GM21723 (cell line): Measurements from ENCODE around the gene FBLN1.
"Not testable (repeated sequence)": the region's sequence is repeated elsewhere in the genome, so short reads cannot be mapped to it uniquely, and the experiment has no call there.

Experiments used
- ATAC-seq: cut with Tn5 transposase; IDR thresholded peaks from one replicate; pipeline ENCODE4 v1.9.1; 2021; ENCODE audit warnings: mild to moderate bottlenecking, moderate library complexity; ENCODE audit not compliant: unreplicated experiment

Gene FBLN1

DNA sequence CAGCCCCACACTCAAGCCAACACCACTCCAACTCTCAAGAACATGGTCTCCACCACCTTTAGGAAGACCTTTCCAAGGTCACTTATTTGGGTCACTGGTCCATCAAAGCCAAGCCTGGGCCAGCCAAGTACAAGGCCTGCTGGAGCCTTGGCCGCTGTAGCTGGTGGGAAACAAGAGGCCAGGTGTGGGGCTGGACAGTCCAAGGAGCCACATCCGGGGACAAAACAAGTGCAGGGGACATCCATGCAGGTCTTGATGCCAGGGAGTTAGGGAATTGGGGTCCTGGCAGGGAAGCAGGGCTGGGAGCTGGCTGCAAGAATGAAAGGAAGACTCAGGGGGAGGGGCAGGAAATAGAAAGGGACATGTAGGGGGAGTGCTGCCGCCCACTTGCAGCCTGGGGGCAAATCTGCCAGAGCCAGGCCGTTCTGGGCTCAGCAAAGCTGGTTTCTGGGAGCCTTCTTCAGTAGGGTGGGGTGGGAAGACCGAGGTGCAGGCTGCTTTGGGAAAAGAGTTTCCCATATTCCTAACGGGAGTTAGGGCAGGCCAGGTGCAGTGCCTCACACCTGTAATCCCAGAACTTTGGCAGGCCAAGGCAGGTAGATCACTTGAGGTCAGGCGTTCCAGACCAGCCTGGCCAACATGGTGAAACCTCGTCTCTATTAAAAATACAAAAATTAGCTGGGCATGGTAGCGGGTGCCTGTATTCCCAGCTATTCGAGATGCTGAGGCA, 99.5 kb downstream of the FBLN1 start:
- no peak for ATAC-seq

DNA sequence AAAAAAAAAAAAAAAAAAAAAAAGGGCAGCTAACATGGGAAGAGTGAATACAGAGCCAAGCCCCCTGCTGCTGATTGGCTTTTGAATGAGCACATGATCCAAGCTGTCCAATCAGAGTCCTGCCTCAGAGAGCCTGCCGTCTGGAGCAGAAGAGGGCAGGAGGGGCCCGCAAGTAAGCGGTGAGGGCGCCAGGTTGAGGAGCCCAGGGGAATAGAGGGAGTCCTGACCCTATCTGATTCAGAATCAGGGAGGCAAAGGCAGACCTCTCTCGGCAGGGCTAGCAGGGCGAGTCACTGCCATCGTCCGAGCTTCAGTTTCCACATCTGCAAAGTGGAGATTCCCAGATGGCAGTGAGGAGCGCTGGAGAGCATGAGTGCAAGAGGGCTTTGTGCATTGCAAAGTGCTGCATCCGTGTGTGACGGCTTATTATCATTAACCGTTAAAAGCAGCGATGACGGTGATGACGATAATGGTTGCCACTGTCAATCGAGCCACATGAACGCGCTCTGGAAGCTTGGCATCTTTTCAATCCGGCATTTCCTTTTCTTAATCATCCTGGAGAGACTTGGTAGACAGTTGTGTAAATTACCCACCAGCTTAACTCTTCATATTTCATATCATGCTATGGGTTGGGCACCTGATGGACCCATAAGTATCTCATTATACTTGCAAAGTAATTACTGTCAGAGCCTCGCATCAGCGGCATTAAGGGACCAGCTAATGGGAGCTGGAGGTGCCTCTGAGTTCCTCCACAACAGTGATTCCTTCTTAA, 100.3 kb downstream of the FBLN1 start:
- no peak for ATAC-seq

DNA sequence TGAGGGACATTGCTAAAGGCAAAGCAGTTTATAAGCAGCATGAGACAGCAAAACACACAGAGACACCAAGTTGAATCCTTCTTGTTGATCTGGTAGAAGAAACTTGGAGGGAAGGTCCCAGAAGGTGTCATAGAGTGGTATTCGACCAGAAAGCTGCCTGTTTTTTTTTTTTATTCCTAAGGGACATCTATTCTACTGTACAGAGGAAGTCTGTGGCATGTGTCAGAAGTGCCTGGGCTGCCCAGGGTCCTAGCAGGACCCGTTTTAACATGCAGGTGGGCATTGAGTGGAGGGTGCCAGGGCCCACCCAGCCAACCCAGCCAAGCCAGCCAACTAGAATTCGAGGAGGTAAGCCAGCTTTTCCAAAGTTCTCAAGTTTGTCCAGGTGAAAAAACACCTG, 100.9 kb downstream of the FBLN1 start:
- no peak for ATAC-seq

DNA sequence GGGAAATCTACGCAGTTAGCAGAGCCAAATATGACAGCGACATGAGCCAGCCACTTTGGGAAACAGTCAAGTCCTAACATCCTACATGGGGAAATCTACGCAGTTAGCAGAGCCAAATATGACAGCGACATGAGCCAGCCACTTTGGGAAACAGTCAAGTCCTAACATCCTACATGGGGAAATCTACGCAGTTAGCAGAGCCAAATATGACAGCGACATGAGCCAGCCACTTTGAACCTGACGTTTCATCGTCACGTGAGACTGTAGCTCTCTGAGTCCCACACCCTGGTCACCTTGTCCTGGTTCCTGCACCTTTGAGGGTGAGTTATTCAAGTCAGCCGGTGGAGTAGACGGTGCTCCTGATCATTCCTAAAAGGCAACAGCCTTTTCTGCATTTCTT, 105.4 kb downstream of the FBLN1 start:
- ATAC-seq = not testable (repeated sequence)

DNA sequence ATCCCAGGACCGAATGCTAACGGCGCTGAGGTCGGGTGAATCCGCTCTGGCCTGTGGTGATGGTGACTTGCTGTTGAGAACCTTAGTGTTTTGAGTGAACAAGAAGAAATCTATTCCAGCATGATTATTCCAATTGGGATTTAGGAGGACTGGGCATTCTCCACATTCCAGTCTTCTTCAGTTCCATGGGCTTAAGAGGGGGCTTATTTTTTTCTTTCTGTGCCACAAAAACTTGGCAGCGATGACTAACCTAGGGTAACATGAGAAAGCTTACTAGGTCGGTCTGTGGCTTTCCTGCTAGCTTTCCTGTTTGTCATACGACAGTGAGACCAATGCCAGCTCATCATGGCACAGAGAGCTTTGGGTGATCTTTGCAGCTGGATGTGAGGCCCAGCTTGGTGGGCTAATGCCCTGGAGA, 106.1 kb downstream of the FBLN1 start:
- ATAC-seq = no peak

DNA sequence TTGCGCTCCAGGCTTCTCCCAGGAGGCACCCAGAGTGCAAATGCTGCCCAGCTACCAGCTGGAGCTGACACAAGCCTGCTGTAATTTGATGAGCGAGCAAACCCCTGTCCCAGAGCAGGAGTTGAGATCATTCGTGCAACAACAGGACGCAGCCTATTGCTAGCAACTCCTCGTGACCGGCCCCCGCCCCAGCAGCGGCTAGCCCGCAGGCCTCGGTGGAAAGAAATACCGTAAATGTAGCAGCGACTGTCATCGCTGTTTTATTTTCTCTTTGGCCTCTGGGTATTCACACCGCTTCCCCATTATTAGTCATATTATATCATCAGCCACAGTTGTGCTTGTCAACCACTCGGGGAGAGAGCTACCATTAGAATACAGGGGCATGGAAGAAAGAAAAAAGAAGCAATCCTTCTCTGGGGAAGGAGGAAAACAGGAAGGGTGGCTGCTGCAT, 109.8 kb downstream of the FBLN1 start:
- no peak for ATAC-seq

DNA sequence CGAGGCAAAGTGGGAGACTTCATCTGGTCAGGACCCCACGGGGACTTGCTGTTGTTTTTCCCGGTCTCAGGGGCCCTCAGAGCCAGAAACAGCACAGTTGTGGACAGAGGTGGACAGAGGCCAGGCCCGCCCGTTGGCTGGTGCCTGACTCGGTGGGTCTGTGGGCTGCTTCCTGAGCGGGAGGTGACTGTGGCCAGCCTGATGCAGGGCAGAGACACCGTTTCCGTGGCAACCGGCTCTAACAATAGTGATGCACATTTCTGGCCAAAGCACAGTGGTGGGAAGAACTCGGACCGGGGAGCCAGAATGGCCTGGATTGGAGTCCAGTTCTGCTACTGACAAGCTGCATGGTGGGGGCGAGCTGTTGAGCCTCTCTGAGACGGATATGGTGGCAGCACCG, 110.3 kb downstream of the FBLN1 start:
- no peak for ATAC-seq

DNA sequence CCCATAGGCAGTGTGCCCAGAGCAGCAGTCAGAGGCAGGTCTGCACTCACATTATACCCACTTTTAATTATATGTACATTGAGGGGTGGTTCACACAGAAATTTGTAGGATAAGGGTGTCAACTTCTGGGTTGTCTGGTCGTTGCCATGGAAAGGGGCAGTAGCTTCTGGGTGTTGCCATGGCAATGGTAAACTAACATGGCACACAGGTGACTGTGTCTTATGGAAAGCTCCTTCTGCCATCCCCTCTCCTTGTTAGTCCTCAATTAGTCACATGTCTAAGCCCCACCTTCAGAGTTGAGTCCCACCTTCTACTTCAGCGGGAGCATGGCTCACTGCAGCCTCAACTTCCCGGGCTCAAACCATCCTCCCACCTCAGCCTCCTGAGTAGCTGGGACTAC, 112.7 kb downstream of the FBLN1 start:
- ATAC-seq = no peak

DNA sequence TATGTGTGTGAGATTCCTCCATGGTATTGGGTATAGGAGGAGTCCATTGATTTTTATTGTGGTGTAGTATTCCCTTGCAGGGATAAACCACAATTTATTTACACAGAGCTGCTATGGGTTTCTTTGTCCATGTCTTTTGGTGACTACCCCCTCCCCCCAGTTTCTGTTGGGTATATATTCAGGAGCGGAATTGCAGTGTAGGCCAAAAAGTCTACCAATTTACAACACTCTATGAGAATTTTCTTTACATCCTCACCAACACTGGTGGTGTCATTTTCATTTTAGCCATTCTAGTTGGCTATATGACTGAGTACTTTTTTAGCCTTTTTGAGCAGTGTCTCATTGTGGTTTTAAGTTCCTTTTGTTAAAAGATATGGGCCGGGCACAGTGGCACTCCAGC, 113.7 kb downstream of the FBLN1 start:
- ATAC-seq = no peak

DNA sequence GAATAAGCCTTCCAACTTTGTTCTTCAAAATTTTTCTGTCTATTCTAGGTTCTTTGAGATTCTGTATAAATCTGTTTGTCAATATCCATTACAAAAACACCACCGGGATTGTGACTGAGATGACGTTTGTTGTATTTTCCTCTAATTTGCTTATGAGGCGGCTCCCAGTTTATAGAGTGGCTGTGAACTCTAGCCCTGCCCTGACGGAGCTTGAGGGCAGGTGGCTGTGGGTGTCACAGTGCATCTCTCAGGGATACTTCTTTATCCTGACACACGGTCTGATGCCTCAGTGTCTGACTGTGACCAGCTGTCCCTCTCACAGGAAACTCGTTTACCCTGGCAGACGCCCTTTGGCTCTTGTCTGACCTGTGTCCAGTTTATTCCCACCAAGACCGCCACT, 115.3 kb downstream of the FBLN1 start:
- ATAC-seq = no peak

DNA sequence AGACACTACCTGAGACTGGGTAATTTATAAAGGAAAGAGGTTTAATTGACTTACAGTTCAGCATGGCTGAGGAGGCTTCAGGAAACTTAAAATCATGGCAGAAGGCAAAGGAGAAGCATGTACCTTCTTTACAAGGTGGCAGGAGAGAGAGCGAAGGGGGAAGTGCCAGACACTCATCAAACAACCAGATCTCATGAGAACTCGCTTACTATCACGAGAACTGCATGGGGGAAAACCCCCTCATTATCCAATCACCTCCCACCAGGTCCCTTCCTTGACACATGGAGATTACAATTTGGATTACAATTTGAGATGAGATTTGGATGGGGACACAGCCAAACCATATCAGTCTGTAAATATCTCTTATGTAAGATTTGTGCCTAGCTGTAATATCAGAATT, 118.0 kb downstream of the FBLN1 start:
- no peak for ATAC-seq

DNA sequence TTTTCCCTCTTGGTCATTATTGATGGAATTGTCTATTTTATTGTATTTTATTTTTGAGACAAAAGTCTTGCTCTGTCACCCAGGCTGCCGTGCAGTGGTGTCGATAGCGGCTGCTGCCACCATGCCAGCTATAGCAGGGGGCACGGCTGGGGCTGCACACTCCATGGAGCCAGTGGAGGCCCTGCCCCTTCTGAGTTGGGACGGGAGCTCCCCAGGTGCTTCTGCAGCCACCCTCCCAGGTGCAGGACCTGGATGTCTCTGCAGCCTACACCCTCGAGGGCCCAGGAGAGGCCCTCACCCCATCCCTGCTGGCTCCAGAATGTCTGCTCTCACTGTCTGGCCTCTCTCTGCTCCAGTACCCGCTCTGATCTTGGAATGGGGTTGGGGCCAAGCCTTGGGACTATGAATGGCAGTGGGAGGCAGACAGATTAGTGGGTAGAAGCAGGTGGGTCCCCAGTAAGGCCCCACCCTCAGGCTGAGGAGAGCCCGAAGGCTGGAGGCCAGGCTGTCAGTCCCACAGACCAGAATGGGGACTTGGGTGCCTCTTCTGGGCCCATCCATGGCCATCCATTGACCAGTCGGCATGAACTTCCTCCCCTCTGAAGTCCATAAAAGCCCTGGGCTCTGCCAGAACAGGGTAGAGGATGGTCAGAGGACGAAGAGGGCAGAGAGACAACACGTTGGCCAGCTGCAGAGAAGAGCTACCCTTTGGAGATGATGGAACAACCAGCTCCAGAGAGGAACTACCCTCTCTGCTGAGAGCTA, 119.3 kb downstream of the FBLN1 start:
- no peak for ATAC-seq

DNA sequence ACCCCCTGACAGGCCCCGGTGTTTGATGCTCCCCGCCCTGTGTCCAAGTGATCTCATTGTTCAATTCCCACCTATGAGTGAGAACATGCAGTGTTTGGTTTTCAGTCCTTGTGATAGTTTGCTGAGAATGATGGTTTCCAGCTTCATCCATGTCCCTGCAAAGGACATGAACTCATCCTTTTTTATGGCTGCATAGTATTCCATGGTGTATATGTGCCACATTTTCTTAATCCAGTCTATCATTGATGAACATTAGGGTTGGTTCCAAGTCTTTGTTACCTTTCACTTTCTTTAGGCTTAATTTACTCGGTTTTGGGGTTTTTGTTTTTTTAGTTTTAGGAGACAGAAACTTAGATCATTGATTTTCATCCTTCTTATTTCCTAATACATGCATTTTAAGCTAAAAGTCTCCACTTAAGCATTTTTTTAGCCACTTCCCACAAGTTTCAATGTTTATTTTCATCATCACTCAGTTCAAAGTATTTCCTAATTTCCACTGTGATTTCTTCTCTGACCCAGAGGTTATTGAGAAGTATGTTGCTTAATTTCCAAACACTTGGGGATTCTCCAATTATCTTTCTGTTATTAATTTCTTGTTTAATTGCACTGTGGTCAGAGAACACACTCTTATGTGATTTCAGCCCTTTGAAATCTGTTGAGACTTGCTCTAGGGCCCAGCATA, 120.9 kb downstream of the FBLN1 start:
- ATAC-seq = not testable (repeated sequence)

DNA sequence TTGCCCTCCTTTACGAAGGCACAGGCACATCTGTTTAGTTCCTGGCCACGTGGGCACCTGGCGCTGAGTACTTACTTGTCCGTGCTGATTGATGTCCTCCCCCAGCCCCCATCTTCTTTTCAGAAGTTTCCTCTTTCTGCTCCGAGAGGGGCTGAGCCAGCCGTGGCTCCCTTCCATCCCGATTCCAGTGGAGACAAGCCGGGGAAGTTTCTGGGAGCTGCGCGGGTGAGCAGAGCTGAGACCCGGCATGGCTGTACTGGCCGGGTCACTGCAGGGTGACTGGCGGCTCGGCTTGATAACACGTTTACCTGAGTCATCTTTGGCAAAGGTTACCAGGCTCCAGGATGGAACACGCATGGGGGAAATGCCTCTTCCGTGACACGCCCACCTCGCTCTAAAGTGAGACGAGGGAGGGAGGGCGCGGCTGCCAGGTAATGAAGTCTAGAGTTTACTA, 123.5 kb downstream of the FBLN1 start:
- no peak for ATAC-seq

DNA sequence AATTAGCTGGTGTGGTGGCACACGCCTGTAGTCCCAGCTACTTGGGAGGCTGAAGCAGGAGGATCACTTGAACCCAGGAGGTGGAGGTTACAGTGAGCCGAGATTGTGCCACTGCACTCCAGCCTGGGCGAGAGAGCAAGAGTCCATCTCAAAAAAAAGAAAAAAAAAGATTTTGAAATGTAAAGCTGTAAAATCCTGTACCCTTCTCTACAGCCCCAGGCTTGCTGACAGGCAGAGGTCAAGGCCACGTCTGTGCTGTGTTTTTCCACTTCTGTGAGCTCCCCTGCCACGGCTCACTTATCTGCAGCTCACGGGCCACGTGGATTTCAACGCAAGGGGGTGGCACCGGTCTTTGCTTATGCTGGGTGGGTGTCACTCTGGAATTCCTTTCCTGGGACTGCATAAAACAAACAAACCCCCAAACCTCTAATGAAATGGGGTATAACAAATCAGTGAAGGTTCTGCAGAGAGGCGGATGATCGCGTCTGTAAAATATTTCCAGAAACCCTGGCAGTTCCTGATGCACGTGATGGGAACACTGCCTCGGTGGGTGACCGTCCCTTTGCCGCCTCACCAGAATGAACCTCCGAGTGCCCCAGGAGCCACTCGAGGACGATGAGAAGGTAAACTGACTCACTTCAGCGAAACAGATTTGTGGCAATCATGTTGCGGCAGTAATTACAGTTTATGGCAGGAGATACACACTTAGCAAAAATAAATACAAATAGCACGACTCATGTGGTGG, 125.0 kb downstream of the FBLN1 start:
- no peak for ATAC-seq

DNA sequence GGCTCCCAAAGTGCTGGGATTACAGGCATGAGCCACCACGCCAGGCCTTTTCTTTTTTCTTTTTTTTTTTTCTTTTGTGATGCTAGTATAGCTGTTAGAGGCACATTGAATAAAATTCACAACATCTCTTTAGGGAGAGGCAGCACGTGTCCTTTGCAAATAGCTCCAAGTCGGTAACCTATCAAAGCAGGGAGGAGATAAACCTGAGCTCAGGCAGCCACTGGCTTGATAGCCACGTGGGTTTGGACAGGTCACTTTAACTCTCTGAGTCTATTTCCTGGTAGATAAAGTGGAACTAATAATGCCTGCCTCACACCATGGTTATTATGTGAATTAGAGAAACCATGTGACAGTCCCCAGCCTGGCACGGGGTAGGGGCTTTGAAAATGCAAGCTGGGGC, 125.8 kb downstream of the FBLN1 start:
- no peak for ATAC-seq

DNA sequence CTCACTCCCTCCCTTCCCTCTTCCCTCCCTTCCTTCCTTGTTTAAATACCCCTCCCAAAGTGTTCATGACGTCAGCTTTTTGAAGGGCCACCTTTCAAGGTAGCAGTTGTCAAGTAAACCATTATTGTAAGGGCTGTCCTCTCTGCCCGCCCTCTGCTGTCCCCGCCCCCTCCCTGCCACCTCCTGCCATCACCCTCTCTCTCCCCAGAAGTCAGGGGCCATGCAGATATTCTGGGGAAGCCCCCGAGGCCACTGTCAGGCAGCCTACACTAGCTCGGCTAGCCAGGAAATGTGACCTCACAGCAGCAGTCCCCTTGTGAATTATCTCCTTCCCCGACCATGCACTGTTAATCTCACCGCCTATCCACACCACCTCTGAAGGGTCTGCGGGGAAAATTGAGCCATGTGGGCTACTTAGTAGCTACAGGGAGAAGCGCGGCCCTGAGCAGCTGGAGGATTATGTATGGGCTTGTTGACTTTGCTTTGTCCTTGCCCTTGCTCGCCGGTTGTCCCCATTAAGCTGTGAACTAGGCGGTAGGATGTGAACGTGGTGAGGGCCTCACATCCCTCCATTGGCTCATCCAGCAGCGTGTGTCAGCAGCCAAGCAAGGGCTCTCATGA, 126.9 kb downstream of the FBLN1 start:
- no peak for ATAC-seq

DNA sequence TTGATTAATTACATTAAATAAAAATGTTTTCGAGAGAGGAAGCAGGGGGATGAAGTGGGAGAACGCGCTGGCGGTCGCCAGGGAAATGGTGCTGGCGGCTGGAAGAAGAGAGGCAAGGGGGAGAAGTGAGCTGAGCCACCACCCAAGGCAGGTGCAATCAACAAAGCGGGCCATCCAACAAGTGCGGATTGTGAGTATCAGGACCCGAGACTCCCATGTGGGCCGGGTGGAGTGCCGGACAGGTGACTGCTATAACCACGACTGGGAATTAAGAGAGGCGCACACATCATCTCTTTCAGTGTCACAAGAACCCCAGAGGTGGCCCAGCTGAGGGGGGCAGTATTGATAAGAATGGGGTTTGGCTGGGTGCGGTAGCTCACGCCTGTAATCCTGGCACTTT, 127.8 kb downstream of the FBLN1 start:
- no peak for ATAC-seq

DNA sequence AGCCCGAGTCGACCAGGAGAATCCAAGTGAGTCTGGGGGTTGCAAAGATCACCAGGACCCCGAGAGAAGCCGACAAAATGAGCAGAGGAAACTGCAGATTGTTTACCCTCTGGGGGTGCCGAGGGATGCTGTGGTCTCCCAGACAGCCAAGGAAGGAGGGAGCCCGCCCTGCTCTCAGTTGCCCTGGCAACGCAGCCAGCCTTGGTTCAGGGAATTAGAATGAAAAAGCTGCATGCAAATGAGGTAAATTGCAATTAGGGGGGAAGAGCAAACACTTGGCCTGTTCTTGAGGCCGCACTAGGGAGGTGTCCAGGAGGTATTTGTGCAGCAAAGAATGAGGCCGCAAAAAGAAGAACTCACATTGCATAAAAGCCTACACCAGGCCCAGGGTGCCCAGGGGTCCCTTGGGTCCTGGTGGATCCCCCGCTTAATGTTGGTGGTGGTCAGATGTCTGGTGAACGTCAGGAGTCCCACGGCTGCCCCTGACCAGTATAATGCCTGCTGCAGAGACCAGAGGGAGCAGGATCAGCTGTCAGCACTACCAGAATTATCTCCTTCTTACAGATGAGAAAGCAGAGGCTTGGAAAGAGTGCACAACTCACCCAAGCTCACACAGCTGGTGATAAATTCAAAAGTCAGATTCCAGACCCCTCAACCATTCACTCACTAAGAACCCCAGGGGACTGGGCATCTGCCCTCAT, 128.6 kb downstream of the FBLN1 start:
- no peak for ATAC-seq
